Activated T-cell treated with anti-CD3 and anti-CD28 coated beads for 24 hours (primary cell): ENCODE measurements around the gene SNHG17.
"Not testable (repeated sequence)": the region's sequence is repeated elsewhere in the genome, so short reads cannot be mapped to it uniquely, and the experiment has no call there.

Experiments
- DNase-seq: peaks from one replicate; pipeline ENCODE4 v3.0.0-alpha.2; 2020; ENCODE audit warnings: low read depth

The SNHG17 gene

GRCh38 chr20:38447251-38447661, 12.1 kb upstream of the SNHG17 start:
- DNase-seq: no peak

DNA sequence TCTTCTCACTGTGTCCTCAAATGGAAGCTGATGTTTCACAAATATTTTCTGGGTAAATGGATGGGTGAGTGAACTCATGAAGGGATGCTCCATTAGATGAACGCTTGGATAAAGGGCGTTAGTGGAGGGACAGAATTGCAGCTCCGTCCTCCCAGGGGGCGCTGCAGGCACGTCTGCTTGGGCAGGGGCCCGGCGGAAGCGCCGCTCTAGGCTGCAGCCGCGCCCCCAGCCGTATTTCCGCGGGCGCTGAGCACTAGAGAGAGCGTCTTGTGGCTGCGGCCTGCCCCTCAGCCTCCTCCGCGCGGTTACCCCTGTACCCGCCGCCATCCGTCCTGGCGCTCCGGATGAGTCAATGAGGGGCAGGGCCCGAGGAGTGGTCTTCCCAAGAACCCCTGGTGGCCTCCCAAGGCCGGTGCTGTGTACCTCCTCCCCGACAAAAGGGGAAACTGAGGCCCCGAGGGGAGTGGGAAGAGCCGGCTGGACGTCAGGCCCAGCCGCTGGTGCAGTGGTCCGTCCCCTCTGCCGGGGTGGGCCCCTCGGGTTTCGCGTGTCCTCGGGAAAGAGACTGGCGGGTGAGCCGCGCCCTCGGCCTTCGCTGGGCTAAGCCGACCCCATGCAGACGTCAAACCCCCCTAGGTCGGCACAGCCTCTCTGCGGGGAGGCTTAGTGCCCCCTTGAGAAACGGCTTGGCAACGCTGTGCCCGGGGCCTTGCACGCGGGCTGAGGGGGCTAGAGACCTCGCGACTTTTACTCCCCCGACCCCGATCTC, 11.5 kb upstream of the SNHG17 start:
- peak; percentile 89 for DNase-seq

DNA sequence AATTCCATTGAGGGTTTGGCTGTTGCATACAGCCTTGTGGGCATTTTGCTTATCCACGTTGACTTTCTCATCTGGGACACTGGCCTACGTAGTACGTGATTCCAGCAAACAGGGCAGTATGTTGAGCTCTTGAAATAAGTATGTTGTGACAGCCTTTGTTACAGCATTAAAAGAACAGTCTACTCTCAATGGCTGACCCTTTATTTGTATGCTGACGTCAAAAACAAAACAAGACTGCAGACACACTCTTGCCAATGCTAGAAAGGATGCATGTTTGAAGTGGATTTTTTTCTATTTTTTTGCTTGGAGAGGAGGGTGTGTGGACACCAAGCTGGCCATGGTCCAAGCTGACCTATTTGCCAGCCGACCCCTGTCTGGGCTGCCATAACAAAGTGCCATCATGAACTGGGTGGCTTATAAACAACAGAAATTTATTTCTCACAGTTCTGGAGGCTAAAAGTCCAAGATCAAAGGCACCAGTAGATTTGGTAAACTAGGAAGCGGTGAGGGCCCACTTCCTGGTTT, 10.8 kb upstream of the SNHG17 start:
- DNase-seq: no peak

DNA sequence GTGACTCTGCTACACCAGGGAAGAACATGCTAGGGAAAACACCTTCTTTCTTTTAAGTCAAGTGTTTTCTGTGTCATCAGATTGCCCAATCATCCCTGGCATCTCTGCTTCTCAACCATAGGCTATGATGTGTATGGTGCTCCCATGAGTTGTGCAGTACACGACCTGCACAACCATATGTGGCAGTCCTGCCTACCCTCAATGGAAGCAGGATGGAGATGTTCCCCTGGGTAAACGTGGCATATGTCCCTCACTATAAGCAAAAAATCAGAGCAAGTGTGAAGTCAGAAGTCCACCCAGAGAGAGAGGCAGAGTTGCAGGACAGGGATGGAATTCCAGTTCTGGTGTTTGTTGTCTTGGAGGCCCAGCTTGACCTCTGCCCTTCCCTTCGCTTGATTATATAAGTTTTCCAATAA, 10.3 kb upstream of the SNHG17 start:
- DNase-seq: no peak

- DNase-seq: no peak
These were observed 6.8 kb upstream of the SNHG17 start for GRCh38 chr20:38441916-38442315.

GRCh38 chr20:38441110-38441509, 6.0 kb upstream of the SNHG17 start:
- DNase-seq: not testable (repeated sequence)

DNA sequence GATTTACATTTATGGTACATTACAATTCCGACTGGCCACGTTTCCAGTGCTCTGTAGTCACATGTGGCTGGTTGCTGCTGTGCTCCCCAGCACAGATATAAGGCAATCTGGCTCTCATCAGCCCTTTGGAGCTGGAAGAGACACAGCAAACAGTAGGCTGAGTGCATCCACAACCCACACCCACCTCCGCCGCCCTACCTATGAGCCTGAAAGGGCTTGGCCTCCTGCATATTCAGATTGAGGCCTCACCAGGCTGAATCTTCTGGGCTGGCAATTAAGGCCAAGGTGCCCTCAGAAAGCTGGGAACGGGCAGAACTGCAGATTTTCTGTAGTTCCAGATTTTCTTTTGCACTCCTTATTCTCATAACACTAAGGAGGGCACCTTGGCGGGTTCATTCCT, 2.7 kb upstream of the SNHG17 start:
- no peak for DNase-seq

DNA sequence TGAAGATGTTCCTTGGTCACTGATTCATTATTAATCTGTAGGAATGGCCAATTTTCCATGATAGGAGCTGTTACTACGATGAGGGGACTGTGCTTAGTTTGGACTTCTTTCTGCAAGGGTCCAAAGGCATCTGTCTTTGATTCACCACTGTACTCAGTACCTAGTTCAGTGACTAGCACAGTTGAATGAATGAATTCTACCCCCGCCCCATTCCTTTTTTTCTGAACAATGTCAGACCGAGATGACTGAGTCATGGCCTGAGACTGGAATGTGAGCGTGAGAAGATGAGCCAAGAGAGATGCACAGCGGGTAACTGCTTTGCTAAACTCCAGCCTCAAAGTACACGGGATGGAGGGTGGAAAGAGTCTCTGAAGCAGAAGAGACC, 419 bp upstream of the SNHG17 start:
- no peak for DNase-seq

DNA sequence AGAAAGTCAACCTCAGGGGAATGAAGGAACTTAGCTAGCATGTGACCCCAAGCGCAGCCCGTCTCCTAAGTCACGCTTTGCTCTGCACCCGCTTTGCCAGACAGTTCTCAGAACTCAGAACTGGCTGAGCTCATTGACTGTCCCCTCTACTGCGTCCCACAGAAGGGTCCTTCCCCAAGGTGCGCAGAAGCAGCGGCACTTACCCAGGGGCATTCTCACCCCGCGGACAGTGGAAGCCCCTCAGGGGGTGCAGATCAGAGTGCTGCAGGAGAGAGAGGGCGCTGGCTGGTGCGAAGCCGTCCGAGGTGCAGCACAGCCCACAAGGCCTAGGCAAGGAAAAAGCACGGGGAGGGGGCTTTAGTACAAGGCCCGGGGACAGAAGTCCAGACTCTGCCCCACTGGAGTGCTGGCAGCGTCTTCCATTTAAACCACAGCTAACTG, 807 bp downstream of the SNHG17 start:
- no peak for DNase-seq

DNA sequence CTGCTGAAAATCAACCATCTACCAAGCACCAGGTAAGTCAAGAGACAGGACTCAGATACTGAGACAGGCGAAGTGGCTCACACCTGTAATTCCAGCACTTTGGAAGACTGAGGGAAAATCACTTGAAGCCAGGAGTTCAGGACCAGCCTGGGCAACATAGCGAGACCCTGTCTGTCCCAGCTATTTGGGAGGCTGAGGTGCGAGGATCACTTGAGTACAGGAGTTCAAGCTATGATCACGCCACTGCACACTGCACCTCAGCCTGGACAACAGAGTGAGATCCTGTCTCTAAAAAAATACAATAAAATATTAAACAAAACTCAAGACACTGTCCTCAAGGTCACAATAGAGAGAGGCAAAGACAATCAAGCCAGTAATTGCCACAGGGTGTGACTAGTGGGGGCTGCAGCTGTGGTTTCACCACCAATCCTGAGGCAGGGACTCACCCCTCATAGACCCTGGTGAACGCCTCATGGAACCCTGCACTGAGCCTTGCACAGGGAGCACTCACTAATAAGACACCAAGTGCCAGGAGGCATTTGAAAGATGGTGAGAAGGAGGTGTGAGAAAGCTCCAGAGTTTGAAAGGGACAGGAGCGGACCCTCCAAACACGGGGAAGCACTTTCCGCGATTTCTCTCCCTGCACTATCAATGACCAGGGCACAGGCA, 1.7 kb downstream of the SNHG17 start:
- no peak for DNase-seq

DNA sequence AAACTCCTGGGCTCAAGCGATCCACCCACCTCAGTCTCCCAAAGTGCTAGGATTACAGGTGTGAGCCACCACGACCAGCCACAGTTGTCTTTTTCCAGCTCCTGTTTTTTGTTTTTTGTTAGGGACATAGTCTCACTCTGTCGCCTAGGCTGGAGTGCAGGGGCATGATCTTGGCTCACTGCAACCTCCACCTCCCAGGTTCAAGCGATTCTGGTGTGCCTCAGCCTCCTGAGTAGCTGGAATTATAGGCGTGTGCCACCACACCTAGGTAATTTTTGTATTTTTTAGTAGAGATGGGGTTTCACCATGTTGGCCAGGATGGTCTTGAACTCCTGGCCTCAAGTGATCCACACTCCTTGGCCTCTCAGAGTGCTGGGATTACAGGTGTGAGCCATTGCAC, 2.3 kb downstream of the SNHG17 start:
- not testable (repeated sequence) for DNase-seq

DNA sequence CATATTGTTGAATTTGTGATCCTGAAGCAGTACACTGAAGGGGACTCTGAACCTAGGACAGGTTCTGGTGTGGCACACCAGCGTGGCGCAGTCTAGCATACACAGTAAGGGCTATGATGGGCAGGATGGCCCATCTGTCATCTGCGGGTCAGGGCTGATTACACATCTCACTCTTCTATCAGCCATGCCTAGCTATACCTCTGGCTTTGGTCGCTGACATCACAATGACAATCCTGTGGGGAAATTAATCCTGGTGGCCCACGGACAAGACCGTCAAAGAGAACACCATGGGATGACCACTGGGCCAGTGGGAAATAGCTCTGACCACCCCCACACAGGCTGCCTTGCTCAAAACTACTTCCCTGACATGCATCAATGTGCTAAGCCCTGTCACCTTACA, 2.8 kb downstream of the SNHG17 start:
- DNase-seq: no peak

GRCh38 chr20:38430679-38431325, 4.3 kb downstream of the SNHG17 start:
- no peak for DNase-seq

- no peak for DNase-seq
These were observed 5.8 kb downstream of the SNHG17 start for GRCh38 chr20:38429301-38429700.

GRCh38 chr20:38428800-38429199, 6.3 kb downstream of the SNHG17 start:
- DNase-seq: no peak

DNA sequence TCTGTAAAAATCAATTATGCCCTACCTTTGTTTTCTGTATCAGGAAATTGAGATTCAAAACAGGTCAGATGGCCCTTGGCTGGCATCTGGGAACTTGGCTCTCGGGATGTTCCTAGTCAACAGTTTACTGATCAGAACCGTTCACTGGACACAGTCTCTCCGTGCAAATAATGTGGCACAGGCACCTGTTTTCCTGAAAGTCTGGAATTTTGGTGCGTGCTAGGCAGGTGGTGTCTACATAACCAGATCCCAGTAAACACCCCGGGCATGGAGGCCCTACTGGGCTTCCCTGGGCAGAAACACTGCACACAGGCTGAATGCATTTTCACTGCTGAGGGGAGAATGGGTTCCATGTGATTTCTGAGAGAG, 7.5 kb downstream of the SNHG17 start:
- no peak for DNase-seq

GRCh38 chr20:38426006-38426897, 8.9 kb downstream of the SNHG17 start:
- peak; percentile 37 for DNase-seq

GRCh38 chr20:38424401-38424800, 10.7 kb downstream of the SNHG17 start:
- DNase-seq: no peak

DNA sequence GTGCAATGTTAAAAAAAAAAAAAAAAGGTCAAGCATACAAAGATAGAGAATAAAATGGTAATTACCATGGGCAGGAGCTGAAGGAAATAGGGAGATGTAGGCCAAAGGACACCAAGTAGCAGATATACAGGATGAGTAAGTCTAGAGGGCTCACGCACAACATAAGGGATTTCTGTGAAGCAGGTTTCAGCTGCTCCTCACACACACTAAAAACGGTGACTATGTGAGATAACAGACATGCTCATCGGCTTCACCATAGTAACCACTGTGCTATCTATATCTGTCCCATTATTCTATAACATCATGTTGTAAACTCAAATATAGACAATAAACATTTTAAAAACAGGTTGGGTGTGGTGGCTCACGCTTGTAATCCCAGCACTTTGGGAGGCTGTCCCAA, 11.6 kb downstream of the SNHG17 start:
- no peak for DNase-seq

DNA sequence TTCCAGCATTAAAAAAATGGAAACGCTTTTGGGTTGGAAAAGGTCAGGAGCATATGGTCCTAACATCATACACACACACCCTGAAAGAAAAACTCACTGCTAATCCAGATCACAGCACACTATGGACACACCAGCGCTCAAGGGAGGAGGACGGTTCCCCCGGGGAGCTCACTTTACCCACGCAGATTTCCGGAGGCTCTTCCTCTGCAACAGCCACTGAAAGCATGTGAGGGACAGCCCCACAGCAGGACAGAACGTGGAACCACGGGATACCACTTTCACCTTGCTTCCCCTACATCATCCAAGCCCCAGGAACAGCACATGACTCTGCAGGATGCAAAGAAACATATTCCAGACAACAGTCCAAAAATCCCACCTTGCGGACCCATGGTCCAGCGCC, 13.2 kb downstream of the SNHG17 start:
- no peak for DNase-seq

DNA sequence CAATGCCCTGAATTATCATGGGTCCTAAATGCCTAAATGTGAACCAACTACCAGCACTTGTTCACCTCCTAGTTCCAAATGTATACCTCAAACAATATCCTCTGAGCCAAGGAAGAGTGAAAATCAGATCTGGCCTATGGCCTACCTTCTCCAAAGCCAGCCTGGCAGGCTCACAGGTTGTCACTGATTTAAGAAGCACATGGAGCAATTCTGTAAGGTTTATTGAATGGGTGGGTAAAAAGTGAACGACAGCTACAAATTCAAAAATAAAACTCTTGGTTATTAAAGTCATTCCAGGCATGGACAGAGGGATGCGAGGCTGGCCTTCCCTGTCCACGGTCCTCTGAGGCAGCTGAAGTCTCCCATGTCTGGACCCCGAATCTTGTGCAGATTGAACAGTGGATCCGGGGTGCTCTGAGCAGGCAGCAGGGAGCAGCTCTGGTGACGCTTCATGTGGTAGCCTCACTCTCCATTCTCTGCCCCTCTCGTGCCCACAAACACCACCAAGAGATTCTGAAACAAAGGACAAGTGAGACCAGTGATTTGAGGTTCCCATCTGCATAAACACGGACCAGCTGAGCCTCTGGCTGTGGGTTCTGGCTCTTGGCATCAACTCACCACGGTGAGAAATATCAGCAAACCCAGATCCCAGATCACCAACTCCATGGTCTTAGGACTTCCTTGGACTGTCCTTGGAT, 14.6 kb downstream of the SNHG17 start:
- no peak for DNase-seq
